GM18951 (cell line): ENCODE data around the gene OPCML.

Experiments
- POLR2A ChIP-seq: IDR thresholded peaks from 4 replicates; pipeline ENCODE4 v1.6.1; 2011; ENCODE audit warnings: mild to moderate bottlenecking; ENCODE audit not compliant: insufficient read length, insufficient read depth; ENCODE audit errors: extremely low read depth
- in situ Hi-C: fragments of 300-500 bp; cut with MboI; formaldehyde crosslinking; loops from one replicate; pipeline ENCODE4 v1.12.0; 2022; ENCODE audit warnings: low sequenced_read_pairs, mixed read lengths, inconsistent platforms; ENCODE audit not compliant: unreplicated experiment

OPCML gene

GRCh38 chr11:133078591-133079404 is 453.5 kb downstream of the OPCML start:
- in situ Hi-C loops: no loop called here
- TF ChIP-seq POLR2A: no peak

DNA sequence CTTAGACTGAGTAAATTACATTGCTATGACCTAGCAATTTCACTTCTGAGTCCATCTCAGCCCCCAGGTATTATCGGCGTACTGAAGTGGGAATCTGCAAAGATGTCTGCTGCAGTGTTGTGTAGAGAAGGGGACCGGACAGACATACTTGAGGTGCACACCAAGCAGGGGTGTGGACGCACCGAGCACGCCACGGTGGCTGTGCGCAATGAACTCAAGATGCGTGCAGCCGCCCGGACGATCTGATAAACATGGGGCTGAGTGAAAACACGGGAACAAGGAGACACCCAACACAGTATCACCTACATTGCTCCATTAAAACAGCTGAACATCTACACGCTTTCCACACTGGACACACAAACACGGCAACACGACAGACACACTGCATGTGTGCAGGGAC is 454.3 kb downstream of the OPCML start:
- in situ Hi-C loops: no loop called here
- TF ChIP-seq POLR2A: no peak

DNA sequence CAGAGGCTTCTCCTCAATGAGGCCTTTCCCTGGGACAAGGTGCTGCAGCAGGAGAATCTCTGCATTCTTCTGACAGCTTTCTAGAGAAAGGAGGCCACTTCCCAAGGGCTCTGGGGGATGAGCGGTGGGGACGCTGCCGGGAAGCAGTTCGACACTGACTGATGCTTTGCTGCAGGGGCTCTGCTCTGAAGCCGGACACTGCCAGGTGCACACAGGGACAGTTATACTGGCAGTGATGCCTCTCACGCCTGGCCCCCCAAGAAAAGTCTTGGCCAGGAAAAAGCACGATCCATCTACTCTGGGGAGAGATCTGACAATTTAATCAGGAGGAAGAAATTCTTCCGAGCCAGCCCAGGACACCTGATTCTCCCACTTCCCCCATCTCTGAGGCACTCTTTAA is 456.9 kb downstream of the OPCML start:
- no peak for TF ChIP-seq POLR2A
- in situ Hi-C loops: no loop called here

- in situ Hi-C loops: no loop called here
- no peak for TF ChIP-seq POLR2A
Observed at GRCh38 chr11:133072858-133073582, 459.3 kb downstream of the OPCML start.

- in situ Hi-C loops: no loop called here
- TF ChIP-seq POLR2A: no peak
Observed at GRCh38 chr11:133072378-133072777, 459.9 kb downstream of the OPCML start.

GRCh38 chr11:133070791-133071190 is 461.5 kb downstream of the OPCML start:
- no peak for TF ChIP-seq POLR2A
- in situ Hi-C loops: no loop called here

DNA sequence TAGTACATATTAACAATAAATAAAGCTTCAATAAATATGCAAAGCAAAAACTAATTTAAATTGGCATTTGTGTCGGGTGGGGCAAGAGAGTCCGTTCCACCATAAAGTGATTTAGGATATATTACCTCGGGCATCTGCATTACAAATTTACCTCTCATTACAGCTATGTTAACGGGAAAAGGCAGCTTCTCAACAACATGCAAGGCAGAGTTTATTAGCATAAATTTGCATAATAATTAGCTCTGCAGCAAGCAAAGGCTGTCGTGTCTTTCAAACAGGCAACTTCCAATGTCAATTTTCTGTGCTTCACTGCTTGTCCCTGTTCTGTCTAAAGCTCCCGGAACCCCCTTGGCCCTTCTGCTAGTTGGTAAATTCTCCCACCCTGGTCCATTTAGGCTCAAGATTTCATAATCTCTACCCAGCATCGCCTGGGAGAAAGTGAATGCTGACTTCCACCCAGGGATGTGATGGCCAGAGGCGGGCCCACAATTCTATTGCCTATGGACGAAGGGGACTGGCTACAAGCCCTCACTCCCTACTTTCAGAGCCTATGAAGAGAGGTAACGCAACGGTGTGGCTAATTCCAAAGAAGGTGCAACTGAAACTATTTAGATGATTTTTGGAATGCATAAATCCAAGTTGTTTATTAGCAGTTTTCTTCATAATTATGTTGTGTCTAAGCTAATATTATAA is 462.1 kb downstream of the OPCML start:
- TF ChIP-seq POLR2A: no peak
- in situ Hi-C loops: no loop called here

GRCh38 chr11:133065847-133066485 is 466.3 kb downstream of the OPCML start:
- no peak for TF ChIP-seq POLR2A
- in situ Hi-C loops: no loop called here

GRCh38 chr11:133064961-133065360 is 467.3 kb downstream of the OPCML start:
- in situ Hi-C loops: no loop called here
- no peak for TF ChIP-seq POLR2A

GRCh38 chr11:133064152-133064877 is 468.0 kb downstream of the OPCML start:
- no peak for TF ChIP-seq POLR2A
- in situ Hi-C loops: no loop called here

DNA sequence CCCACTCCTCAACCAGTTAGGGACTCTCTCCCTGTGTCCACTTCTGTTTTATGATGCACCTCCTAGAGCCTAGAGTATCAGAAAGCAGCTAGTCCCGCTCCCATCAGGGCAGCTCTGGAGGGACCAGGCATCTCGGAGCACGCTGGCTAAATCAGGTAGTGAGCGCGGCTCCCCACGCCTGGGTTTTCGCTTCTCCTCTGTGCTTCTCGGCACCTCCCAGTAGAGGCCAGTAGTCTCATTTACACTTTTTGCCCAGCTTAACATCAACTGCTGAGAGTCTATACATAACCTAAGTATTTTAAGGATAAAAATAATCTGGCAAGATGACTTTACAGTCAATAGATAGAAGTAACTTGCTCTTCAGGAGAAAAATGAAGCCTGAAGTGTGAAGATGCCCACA is 473.8 kb downstream of the OPCML start:
- in situ Hi-C loops: no loop called here

GRCh38 chr11:133053124-133053776 is 479.1 kb downstream of the OPCML start:
- in situ Hi-C loops: no loop called here
- no peak for TF ChIP-seq POLR2A

More for the DNA sequence above, 473.8 kb downstream of the OPCML start:
- TF ChIP-seq POLR2A: no peak

GRCh38 chr11:133052537-133052936 is 479.8 kb downstream of the OPCML start:
- in situ Hi-C loops: no loop called here
- TF ChIP-seq POLR2A: no peak
